HG02610 (cell line): ENCODE results near the gene RSL24D1.

ENCODE experiments used
- ATAC-seq: cut with Tn5 transposase; IDR thresholded peaks from one replicate; pipeline ENCODE4 v1.9.1; 2021; ENCODE audit warnings: mild to moderate bottlenecking, moderate library complexity; ENCODE audit not compliant: unreplicated experiment

The RSL24D1 gene

DNA sequence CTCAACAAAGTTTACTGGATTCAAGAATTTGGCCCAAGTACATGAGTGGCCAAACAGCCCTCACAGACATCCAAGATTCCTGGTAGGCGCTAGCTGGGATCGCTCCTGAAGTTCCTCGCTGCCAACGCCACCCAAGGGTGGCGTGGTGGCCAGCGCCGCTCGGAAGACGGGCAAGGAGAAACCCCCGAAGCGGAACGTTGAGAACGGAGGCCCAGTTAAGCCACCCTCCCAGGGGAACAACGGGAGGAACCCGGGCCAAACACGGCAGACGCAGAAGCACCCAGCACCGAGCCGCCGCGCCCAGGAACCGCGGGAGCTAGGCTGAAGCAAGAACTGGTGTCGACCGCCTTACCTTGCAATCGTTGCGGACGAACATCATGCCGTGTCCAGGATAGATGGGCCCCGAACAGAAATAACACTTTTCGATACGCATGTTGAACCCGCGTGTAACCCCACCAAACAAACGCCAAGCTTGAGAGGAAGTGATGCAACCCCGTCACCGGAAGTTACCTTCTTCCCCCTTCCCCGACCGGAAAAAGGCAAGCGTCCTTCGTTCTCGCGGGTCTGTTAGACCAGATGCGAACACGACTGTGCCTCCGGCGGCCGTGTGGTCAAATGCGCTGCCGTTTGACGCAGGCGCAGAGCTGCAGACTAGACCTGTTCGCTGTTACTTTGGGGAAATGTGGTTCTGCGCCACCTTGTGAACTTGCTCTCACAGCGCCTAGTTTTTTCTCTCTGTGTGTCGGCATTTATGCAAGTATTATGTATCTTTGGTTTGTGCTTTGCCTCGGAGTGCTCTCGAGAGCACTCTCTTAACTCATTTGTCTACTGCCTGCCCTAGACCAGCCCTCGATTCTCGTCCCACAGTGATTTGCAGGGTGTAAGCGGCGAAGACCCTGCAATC, at the start of gene RSL24D1:
TSS of gene RSL24D1 (minus strand) at position 484 of the 904 bp plus-strand sequence. CDS start at position 433, 51 bp downstream.
- peak; percentile 96 for ATAC-seq

DNA sequence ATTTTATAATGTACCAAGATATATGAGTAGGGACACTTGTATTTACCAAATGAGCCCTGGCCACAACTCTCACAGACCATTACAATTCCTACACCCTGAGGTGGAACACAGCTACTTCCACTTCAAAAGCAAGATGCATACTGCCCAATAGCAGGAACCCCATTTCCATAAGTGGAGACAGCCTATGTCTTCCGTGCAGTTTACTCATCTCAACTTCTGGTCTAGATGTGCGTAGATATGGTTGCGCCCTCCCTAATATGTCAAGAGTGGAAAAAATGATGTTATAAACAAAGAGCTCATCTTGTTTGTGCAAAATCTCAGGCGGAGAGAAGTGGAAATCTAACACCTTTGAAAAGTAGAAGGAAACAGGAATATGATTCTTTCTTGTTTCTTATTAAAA, 48.3 kb upstream of the RSL24D1 start:
- ATAC-seq: no peak

DNA sequence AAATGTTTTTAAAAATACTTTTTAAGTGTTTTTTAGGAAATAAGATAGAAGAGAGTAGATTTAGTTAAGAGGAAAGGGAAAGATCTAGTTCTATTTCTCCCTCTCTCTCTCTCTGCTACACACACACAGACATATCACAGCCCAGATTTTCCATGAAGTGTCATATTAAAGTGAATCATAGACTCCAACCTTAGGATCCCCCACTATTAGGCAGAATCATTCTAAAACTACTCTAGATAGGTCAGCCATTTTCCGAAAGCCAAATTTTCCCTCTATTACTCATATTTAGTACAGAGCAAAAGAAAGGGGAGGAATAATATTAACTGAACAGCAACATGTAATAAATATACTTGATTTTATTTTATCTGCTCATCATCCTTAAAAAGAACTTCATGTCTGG, 45.1 kb upstream of the RSL24D1 start:
- no peak for ATAC-seq

DNA sequence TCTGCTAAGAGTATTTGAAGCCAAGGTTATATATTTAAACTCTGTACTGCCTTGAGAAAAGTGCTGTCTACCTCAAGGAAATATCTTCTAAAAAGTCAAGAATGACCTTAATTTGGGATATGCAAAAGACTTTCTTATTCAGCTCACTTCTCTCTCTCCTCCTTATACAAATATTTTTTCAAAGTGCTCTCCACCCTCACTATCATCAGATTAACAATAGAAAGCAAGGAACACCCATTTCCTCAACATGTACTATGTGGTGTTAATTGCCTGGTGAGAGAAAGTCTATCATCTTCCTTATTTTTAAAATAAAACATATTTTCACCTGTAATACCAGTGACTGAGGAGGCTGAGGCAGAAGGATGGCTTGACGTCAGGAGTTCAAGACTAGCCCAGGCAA, 44.4 kb upstream of the RSL24D1 start:
- ATAC-seq: no peak

DNA sequence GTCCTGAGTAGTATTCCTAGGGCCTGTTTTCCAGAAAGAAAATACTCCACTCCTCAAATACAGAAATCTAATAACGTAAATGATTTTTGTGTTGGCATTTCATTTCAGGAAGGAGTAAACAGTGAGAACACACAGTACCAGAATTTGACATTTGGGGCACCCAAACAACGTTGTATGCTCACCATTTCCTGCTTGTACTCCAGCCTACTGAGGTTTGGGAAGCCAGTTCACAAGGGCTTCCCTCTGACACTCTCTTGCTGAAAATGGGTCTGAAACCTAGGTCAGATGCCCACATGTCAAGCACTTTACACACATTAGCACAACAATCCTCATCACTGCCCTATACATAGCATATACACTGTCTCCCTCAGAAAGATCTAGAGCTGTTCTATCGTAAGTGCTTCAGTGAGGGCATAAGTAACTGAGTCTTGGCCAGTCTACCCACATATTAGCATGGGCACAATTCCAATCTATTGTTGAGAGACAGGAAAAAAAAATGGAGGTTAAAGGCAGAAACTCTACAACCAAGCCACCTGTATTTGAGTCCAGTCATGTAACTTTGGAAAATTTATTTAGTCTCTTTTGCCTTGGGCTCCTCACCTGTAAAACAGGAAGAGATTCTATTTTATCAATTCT, 43.5 kb upstream of the RSL24D1 start:
- no peak for ATAC-seq

GRCh38 chr15:55239440-55240124, 42.8 kb upstream of the RSL24D1 start:
- ATAC-seq: no peak

- ATAC-seq: no peak
These were observed 42.1 kb upstream of the RSL24D1 start for GRCh38 chr15:55238877-55239276.

GRCh38 chr15:55237219-55238130, 40.7 kb upstream of the RSL24D1 start:
- ATAC-seq: no peak

GRCh38 chr15:55235546-55236036, 38.9 kb upstream of the RSL24D1 start:
- ATAC-seq: no peak

GRCh38 chr15:55234800-55235104, 38.0 kb upstream of the RSL24D1 start:
- ATAC-seq: no peak

- no peak for ATAC-seq
These were observed 37.5 kb upstream of the RSL24D1 start for GRCh38 chr15:55234104-55234799.

DNA sequence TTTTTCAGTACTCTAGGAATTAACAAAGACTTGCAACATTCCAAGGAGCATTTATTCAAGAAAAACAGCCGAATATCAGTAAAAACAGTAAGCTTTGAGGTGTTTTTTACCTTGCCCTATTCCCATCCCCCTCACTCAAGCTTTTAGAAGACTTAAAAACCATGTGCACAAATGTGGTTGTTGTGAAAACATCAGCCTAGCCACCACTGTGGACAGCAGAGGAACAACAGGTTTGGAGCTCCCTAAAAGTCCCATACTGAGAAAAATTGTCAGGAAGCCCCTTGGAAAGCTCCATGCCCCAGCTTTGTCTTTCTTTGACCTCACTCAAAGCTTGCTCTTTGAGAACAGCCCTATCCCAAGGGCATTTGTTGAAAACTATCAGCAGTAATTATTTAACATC, 34.7 kb upstream of the RSL24D1 start:
- ATAC-seq: no peak

- ATAC-seq: no peak
These were observed 34.2 kb upstream of the RSL24D1 start for GRCh38 chr15:55230953-55231352.

- ATAC-seq: no peak
These were observed 33.4 kb upstream of the RSL24D1 start for GRCh38 chr15:55230051-55230670.

- no peak for ATAC-seq
These were observed 29.4 kb upstream of the RSL24D1 start for GRCh38 chr15:55226127-55226526.

DNA sequence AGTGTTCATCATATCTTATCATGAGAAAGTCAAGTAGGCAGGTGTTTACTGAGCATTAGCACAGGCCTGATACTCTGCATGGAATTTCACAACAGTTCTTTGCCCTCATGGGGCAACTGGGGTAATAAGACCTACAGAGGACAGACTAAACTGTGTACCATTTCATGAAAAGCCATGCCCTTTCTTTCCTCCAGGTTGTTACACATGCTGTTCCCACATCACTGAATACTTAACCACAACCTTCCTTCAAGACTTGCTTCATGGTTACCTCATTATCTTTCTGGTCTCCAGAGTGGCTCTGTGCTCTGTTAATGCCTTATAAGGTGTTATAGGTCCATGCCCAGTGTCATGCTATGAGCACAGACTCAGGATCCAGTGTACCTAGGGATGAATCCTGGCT, 28.2 kb upstream of the RSL24D1 start:
- peak; percentile 59 for ATAC-seq

DNA sequence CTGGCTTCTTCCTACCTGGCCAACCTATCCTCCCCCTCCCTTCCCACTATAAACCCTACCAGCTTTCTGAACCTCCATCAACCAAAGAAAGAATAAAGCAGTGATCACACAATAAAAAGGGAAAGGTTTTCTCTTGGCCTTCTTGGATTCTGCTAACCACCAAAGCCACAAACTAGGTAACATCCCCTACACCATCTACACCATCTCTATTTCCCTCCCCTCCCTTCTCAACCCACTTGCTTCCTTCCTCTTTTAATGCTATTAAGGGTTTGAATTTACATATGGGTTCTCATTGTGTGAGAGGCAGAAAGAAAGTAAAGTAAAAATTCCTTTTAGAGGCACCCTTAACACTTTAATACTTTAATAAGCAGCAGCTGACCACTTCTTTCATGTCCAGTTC, 25.8 kb upstream of the RSL24D1 start:
- peak; percentile 57 for ATAC-seq

DNA sequence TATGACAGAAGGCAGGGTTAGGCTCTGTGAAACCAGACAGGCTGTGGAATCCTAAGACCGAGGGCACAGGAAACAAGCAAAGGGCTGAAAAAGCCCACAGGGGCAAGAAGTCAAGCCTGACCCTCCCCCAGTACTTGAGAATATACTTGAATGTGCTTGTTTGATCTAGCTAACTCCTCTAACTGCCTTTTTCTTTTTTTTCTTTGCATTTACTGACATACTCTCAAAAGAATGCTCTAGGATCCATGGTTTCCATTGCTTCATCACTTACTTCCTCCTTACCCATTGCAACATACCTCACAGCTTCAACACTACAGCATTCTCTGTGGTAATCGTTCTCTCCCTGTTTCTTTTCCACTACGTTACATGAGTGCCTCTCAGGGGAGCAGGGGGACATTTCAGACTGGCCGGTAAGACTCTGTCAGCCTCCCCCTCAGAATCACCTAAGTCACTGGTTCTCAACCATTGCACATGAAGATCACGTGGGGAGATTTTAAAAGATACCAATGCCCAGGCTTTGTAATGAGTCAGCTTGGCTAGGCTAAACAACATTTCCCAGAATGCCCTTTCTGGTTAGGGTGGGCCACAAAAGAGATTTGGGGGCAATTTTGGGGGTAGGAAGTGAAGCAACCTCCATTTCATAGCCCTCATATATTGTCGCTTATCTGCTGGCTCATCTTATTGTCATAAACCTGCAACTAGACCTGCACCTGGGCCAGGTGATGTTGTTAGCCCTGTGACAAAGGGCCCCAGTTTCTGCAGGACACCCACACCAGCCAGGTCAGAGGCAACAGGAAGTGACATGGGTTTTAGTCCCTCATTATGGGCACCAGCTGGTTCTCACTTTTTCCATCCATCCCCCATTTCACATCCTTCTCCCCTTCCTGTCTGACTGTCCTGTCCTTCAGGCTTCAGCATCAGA, 24.6 kb upstream of the RSL24D1 start:
- peak; percentile 43 for ATAC-seq

DNA sequence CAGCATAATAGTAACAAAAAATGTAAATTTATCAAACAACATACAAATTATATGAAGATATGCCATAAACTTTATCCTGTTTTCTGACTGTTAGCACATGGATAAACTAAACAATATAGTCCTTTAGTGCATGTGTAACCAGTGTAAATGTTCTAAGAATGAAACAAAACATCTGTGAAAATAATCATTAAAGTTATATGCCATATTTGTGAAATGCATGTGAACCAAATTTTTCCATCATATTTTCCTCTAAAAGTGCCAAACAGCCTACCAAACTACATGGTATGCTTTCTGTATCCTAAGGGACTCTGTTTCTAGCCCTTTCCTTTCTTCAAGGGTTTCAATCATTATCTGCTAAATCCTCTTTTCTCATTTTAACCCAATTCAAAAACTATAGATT, 23.9 kb upstream of the RSL24D1 start:
- ATAC-seq: no peak
